HCT116 (cell line): Measurements from ENCODE around the gene ALCAM. TPM values are rescaled to one million over a fixed set of nuclear protein-coding genes. Genes with fewer than 3 reads are reported as not detected.
A peak's percentile ranks its signal among the peaks of the same experiment; 100 is the strongest.

Experiments
- ATAC-seq: fragments of 200-7000 bp; cut with Tn5 transposase; 2 replicates; pipeline ENCODE4 v1.9.1; 2020; ENCODE audit warnings: mild to moderate bottlenecking, moderate library complexity
- BruUV-seq: library from RNA; stranded (reverse); fragments of 400-500 nt; replicated peaks from 2 replicates; lab custom pipeline; 2021; lab: Mats Ljungman, UMichigan
- CTCF ChIA-PET: fragments of 300-600 bp; sonication (Branson Sonifier 250); formaldehyde crosslinking; loops from one replicate; lab custom pipeline; 2021; ENCODE audit warnings: antibody characterized with exemption; lab: Charles Lee
- POLR2A ChIA-PET: fragments of 300-600, 350-600 bp; sonication (Branson Sonifier 250); formaldehyde crosslinking; loops from one replicate; lab custom pipeline; 2021; ENCODE audit warnings: antibody characterized with exemption; lab: Charles Lee
- RAD21 ChIA-PET, 2 experiments: fragments of 300-600 bp; sonication (Branson Sonifier 250); formaldehyde crosslinking; loops; one replicate each; lab custom pipeline; 2023; ENCODE audit warnings: low total read pairs in 2 of 2; ENCODE audit not compliant: uncharacterized antibody in 2 of 2, unreplicated experiment in 2 of 2, low non-redundant PET in 1 of 2; lab: Charles Lee
- DNase-seq: peaks from one replicate; pipeline ENCODE4 v3.0.0-alpha.2; 2010; ENCODE audit warnings: low read depth, low spot score
- H2AFZ ChIP-seq: fragments of 200-600 bp; shearing (Covaris generic), sonication (generic); 2 replicates; pipeline ENCODE4 v1.6.1; 2017; ENCODE audit warnings: low read depth, mixed run types, mixed read lengths, antibody characterized with exemption, low read length; ENCODE audit not compliant: poor library complexity, severe bottlenecking
- H3K27ac ChIP-seq: 2 replicates; pipeline ENCODE4 v1.5.1; 2012; ENCODE audit warnings: low read depth, low read length
- H3K27me3 ChIP-seq: fragments of 200-600 bp; sonication (generic); 2 replicates; pipeline ENCODE4 v1.6.1; 2016; ENCODE audit warnings: mixed run types, low read length, mixed read lengths; ENCODE audit not compliant: insufficient read depth
- H3K36me3 ChIP-seq, 2 experiments: fragments of 200-500 bp in 1 of 2; fragments of 200-600 bp in 1 of 2; sonication (Bioruptor generic) in 1 of 2; sonication (generic) in 1 of 2; 2 replicates each; pipeline versions ENCODE4 v1.5.1 to v1.6.1; 2014 to 2016; ENCODE audit warnings: low read length in 2 of 2, inconsistent platforms in 1 of 2, mixed read lengths in 1 of 2, mixed run types in 1 of 2; ENCODE audit not compliant: insufficient read depth in 2 of 2, control insufficient read depth in 1 of 2
- H3K4me1 ChIP-seq, 2 experiments: fragments of 200-600 bp in 1 of 2; sonication (generic) in 1 of 2; 2 replicates each; pipeline versions ENCODE4 v1.5.1 to v1.6.1; 2012 to 2017; ENCODE audit warnings: low read length in 2 of 2, inconsistent platforms in 1 of 2, mild to moderate bottlenecking in 1 of 2, mixed read lengths in 1 of 2, mixed run types in 1 of 2, moderate library complexity in 1 of 2; ENCODE audit not compliant: insufficient read depth in 2 of 2, control insufficient read depth in 1 of 2
- H3K4me2 ChIP-seq: fragments of 200-600 bp; sonication (generic); 2 replicates; pipeline ENCODE4 v1.6.1; 2017; ENCODE audit warnings: mixed run types, low read length, mixed read lengths
- H3K4me3 ChIP-seq, 2 experiments: fragments of 200-600 bp in 1 of 2; sonication (generic) in 1 of 2; replicated peaks in 1 of 2; 2 replicates each; pipeline ENCODE4 v1.5.1; 2011 to 2016; ENCODE audit warnings: low read length in 2 of 2, control low read depth in 1 of 2, low read depth in 1 of 2, mild to moderate bottlenecking in 1 of 2, mixed read lengths in 1 of 2, mixed run types in 1 of 2
- H3K79me2 ChIP-seq: fragments of 200-600 bp; sonication (generic); 2 replicates; pipeline ENCODE4 v1.6.1; 2017; ENCODE audit warnings: mild to moderate bottlenecking, mixed run types, low read length, moderate library complexity, mixed read lengths; ENCODE audit not compliant: insufficient read depth
- H3K9ac ChIP-seq: fragments of 200-600 bp; sonication (generic); 2 replicates; pipeline ENCODE4 v1.6.1; 2016; ENCODE audit warnings: low read length, mixed read lengths
- H3K9me2 ChIP-seq: fragments of 200-600 bp; sonication (generic), shearing (Covaris generic); 2 replicates; pipeline ENCODE4 v1.6.1; 2017; ENCODE audit warnings: mixed run types, mild to moderate bottlenecking, moderate library complexity; ENCODE audit not compliant: insufficient read depth
- H3K9me3 ChIP-seq, 2 experiments: fragments of 200-500 bp in 1 of 2; fragments of 200-600 bp in 1 of 2; sonication (Bioruptor generic) in 1 of 2; sonication (generic) in 1 of 2; 2 replicates each; pipeline ENCODE4 v1.6.1; 2014 to 2017; ENCODE audit warnings: low read length in 2 of 2, mixed read lengths in 2 of 2, inconsistent platforms in 1 of 2, low read depth in 1 of 2, mild to moderate bottlenecking in 1 of 2, mixed run types in 1 of 2, moderate library complexity in 1 of 2; ENCODE audit not compliant: control insufficient read depth in 1 of 2, insufficient read depth in 1 of 2
- H4K20me1 ChIP-seq: fragments of 200-600 bp; sonication (generic), shearing (Covaris generic); 2 replicates; pipeline ENCODE4 v1.6.1; 2017; ENCODE audit warnings: mixed run types, mild to moderate bottlenecking, moderate library complexity; ENCODE audit not compliant: insufficient read depth
- CBX3 ChIP-seq: IDR thresholded peaks from 2 replicates; pipeline ENCODE4 v1.6.1; 2012; ENCODE audit warnings: low read depth
- CEBPB ChIP-seq: IDR thresholded peaks from 2 replicates; pipeline ENCODE4 v1.6.1; 2012; ENCODE audit warnings: low read depth
- EGR1 ChIP-seq: IDR thresholded peaks from 2 replicates; pipeline ENCODE4 v1.6.1; 2012; ENCODE audit warnings: low read depth
- ELF1 ChIP-seq: IDR thresholded peaks from 2 replicates; pipeline ENCODE4 v1.6.1; 2012; ENCODE audit warnings: low read depth, borderline replicate concordance
- EZH2 ChIP-seq: fragments of 200-600 bp; sonication (generic); IDR thresholded peaks from 2 replicates; pipeline ENCODE4 v1.6.1; 2017; ENCODE audit warnings: antibody characterized with exemption, mixed run types
- FOSL1 ChIP-seq: IDR thresholded peaks from 2 replicates; pipeline ENCODE4 v1.6.1; 2012; ENCODE audit warnings: low read depth
- JUND ChIP-seq: IDR thresholded peaks from 2 replicates; pipeline ENCODE4 v1.6.1; 2012
- POLR2AphosphoS5 ChIP-seq: IDR thresholded peaks from 2 replicates; pipeline ENCODE4 v1.6.1; 2011; ENCODE audit warnings: mild to moderate bottlenecking, low read depth, low read length, moderate library complexity
- RAD21 ChIP-seq: IDR thresholded peaks from 2 replicates; pipeline ENCODE4 v1.6.1; 2012; ENCODE audit warnings: low read depth, mild to moderate bottlenecking
- SIN3A ChIP-seq: IDR thresholded peaks from 2 replicates; pipeline ENCODE4 v1.6.1; 2012; ENCODE audit warnings: low read depth
- SP1 ChIP-seq: IDR thresholded peaks from 2 replicates; pipeline ENCODE4 v1.6.1; 2012; ENCODE audit warnings: low read depth
- SRF ChIP-seq: IDR thresholded peaks from 2 replicates; pipeline ENCODE4 v1.6.1; 2012; ENCODE audit warnings: low read depth
- TCF7L2 ChIP-seq: IDR thresholded peaks from 2 replicates; pipeline ENCODE4 v1.7.0; 2011; ENCODE audit warnings: borderline replicate concordance, inconsistent platforms; ENCODE audit not compliant: insufficient read depth, insufficient read length; ENCODE audit errors: extremely low read depth
- YY1 ChIP-seq: IDR thresholded peaks from 2 replicates; pipeline ENCODE4 v1.6.1; 2011; ENCODE audit warnings: low read length, low read depth, moderate library complexity, mild to moderate bottlenecking; ENCODE audit not compliant: insufficient replicate concordance; ENCODE audit errors: extremely low read depth
- ZFX ChIP-seq: fragments of 450-650 bp; IDR thresholded peaks from 2 replicates; pipeline ENCODE4 v1.6.1; 2017
- ZNF274 ChIP-seq: fragments of 200-500 bp; sonication (Bioruptor generic); IDR thresholded peaks from 2 replicates; pipeline ENCODE4 v1.6.1; 2014; ENCODE audit warnings: mild to moderate bottlenecking, low read depth, low read length, inconsistent platforms
- intact Hi-C: fragments of 100-400 bp; cut with micrococcal nuclease; formaldehyde crosslinking; loops from 2 replicates; pipeline ENCODE4 v1.10.0; 2022
- total RNA-seq: library from RNA; stranded (reverse); gene quantifications from one replicate; pipeline ENCODE4 v1.2.1, GENCODE V29; 2021; ENCODE audit not compliant: unreplicated experiment
- TF ChIP-seq, protein P1 (sequence below): IDR thresholded peaks from 2 replicates; pipeline ENCODE4 v1.6.1; 2012; ENCODE audit warnings: low read depth
- TF ChIP-seq, protein P2 (sequence below), 3 experiments: fragments of 200-600 bp in 1 of 3; sonication (generic) in 1 of 3; IDR thresholded peaks in 2 of 3; conservative IDR thresholded peaks in 1 of 3; 2 replicates each; pipeline ENCODE4 v1.5.1; 2012 to 2017; ENCODE audit warnings: low read depth in 2 of 3, low read length in 2 of 3, antibody characterized with exemption in 1 of 3, borderline replicate concordance in 1 of 3, control low read depth in 1 of 3, mild to moderate bottlenecking in 1 of 3, mixed read lengths in 1 of 3, mixed run types in 1 of 3, moderate library complexity in 1 of 3; ENCODE audit not compliant: insufficient read depth in 1 of 3
- TF ChIP-seq, protein P3 (sequence below): IDR thresholded peaks from 2 replicates; pipeline ENCODE4 v1.6.1; 2012
- TF ChIP-seq, protein P4 (sequence below): IDR thresholded peaks from 2 replicates; pipeline ENCODE4 v1.6.1; 2011; ENCODE audit warnings: mild to moderate bottlenecking, low read length, moderate library complexity; ENCODE audit not compliant: insufficient replicate concordance; ENCODE audit errors: extremely low read depth
- TF ChIP-seq, protein P5 (sequence below): IDR thresholded peaks from 2 replicates; pipeline ENCODE4 v1.6.1; 2012

The ALCAM gene
- total RNA-seq, 1 experiment from 2014 or later: 56.7 TPM

DNA sequence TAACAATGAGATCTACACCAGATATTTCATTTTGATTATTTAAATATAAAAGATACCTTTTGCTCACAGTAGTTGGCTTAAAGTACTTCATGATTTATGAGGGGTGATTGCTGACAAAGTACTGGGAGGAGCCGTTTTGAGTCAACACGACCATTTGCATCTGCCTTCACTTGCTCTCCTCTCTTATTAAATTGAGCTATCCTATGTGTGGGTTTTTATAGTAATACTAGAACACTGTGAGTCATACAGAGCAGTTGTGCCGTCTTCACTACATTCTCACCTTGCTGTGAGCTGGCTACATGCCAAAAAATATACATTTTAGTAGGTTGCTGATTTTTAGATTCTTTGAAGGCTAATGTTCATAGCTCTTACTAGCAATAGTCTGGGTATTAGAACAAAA lies 161.2 kb downstream of the ALCAM start:
- peak; percentile 40 for DNase-seq
- H3K9ac ChIP-seq: no peak overlapping the region
- H3K4me2 ChIP-seq: peak overlapping the region; percentile 20; the same call in 1 of the 2 replicates
- POLR2A ChIA-PET: interaction anchor here (1.0 kb wide), 1 partner anchor 10 kb away, joined by 3 read pairs; no protein-coding TSS in a partner anchor
- no peaks in the 10 kb centered on the region for H3K79me2 ChIP-seq
- CTCF ChIA-PET: interaction anchor here (0.6 to 2.8 kb wide), 2 partner anchors 10 to 1584 kb away, joined by 3 to 16 read pairs; no protein-coding TSS in a partner anchor
- RAD21 ChIA-PET: interaction anchor here in 1 of 2 experiments (0.7 kb wide), 1 partner anchor 570 kb away, joined by 8 read pairs; no protein-coding TSS in a partner anchor
- intact Hi-C loops: no loop called here
- no peaks in the 10 kb centered on the region for H3K9me2 ChIP-seq
- H4K20me1 ChIP-seq: no peaks in the 10 kb centered on the region
- peaks cover 22 to 23% of the 10 kb centered on the region in 2 experiments for H3K4me1 ChIP-seq
- peak; percentile 90 for ATAC-seq
- no peaks in the 10 kb centered on the region for H3K27me3 ChIP-seq
- H3K36me3 ChIP-seq: no peaks in the 10 kb centered on the region
- H2AFZ ChIP-seq: no peak overlapping the region
- no peaks in the 10 kb centered on the region for H3K9me3 ChIP-seq
- no peak overlapping the region for H3K4me3 ChIP-seq
- BruUV-seq: no TSS peak
- no peak overlapping the region for H3K27ac ChIP-seq
- no peak for TF ChIP-seq CEBPB
- TF ChIP-seq EGR1: no peak
- TF ChIP-seq, protein P1, sequence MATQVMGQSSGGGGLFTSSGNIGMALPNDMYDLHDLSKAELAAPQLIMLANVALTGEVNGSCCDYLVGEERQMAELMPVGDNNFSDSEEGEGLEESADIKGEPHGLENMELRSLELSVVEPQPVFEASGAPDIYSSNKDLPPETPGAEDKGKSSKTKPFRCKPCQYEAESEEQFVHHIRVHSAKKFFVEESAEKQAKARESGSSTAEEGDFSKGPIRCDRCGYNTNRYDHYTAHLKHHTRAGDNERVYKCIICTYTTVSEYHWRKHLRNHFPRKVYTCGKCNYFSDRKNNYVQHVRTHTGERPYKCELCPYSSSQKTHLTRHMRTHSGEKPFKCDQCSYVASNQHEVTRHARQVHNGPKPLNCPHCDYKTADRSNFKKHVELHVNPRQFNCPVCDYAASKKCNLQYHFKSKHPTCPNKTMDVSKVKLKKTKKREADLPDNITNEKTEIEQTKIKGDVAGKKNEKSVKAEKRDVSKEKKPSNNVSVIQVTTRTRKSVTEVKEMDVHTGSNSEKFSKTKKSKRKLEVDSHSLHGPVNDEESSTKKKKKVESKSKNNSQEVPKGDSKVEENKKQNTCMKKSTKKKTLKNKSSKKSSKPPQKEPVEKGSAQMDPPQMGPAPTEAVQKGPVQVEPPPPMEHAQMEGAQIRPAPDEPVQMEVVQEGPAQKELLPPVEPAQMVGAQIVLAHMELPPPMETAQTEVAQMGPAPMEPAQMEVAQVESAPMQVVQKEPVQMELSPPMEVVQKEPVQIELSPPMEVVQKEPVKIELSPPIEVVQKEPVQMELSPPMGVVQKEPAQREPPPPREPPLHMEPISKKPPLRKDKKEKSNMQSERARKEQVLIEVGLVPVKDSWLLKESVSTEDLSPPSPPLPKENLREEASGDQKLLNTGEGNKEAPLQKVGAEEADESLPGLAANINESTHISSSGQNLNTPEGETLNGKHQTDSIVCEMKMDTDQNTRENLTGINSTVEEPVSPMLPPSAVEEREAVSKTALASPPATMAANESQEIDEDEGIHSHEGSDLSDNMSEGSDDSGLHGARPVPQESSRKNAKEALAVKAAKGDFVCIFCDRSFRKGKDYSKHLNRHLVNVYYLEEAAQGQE: no peak
- peak; percentile 36; the same call in 1 of the 2 replicates for TF ChIP-seq FOSL1
- TF ChIP-seq, protein P2, sequence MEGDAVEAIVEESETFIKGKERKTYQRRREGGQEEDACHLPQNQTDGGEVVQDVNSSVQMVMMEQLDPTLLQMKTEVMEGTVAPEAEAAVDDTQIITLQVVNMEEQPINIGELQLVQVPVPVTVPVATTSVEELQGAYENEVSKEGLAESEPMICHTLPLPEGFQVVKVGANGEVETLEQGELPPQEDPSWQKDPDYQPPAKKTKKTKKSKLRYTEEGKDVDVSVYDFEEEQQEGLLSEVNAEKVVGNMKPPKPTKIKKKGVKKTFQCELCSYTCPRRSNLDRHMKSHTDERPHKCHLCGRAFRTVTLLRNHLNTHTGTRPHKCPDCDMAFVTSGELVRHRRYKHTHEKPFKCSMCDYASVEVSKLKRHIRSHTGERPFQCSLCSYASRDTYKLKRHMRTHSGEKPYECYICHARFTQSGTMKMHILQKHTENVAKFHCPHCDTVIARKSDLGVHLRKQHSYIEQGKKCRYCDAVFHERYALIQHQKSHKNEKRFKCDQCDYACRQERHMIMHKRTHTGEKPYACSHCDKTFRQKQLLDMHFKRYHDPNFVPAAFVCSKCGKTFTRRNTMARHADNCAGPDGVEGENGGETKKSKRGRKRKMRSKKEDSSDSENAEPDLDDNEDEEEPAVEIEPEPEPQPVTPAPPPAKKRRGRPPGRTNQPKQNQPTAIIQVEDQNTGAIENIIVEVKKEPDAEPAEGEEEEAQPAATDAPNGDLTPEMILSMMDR (IDR thresholded peaks at IDR 0.05 in 2 of 3, conservative IDR thresholded peaks at IDR 0.05 in 1 of 3; ENCODE audit: borderline replicate concordance in 1 of 3, insufficient read depth in 1 of 3, low read depth in 2 of 3, low read length in 2 of 3): no peak
- TF ChIP-seq POLR2AphosphoS5: 0 out of 2 replicates have a peak, but pooled peaks have one; percentile 22
- no peak for TF ChIP-seq SRF
- TF ChIP-seq, protein P3, sequence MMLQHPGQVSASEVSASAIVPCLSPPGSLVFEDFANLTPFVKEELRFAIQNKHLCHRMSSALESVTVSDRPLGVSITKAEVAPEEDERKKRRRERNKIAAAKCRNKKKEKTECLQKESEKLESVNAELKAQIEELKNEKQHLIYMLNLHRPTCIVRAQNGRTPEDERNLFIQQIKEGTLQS: no peak
- TF ChIP-seq, protein P4, sequence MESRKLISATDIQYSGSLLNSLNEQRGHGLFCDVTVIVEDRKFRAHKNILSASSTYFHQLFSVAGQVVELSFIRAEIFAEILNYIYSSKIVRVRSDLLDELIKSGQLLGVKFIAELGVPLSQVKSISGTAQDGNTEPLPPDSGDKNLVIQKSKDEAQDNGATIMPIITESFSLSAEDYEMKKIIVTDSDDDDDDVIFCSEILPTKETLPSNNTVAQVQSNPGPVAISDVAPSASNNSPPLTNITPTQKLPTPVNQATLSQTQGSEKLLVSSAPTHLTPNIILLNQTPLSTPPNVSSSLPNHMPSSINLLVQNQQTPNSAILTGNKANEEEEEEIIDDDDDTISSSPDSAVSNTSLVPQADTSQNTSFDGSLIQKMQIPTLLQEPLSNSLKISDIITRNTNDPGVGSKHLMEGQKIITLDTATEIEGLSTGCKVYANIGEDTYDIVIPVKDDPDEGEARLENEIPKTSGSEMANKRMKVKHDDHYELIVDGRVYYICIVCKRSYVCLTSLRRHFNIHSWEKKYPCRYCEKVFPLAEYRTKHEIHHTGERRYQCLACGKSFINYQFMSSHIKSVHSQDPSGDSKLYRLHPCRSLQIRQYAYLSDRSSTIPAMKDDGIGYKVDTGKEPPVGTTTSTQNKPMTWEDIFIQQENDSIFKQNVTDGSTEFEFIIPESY: no peak
- no peak for TF ChIP-seq ZFX
- TF ChIP-seq JUND: peak; percentile 32; the same call in 1 of the 2 replicates
- TF ChIP-seq EZH2: no peak
- TF ChIP-seq SIN3A: no peak
- TF ChIP-seq RAD21: no peak
- no peak for TF ChIP-seq CBX3
- TF ChIP-seq ZNF274: no peak
- TF ChIP-seq YY1: no peak
- no peak for TF ChIP-seq ELF1
- TF ChIP-seq TCF7L2: peak; percentile 39
- peak; percentile 23; the same call in 1 of the 2 replicates for TF ChIP-seq SP1
- TF ChIP-seq, protein P5, sequence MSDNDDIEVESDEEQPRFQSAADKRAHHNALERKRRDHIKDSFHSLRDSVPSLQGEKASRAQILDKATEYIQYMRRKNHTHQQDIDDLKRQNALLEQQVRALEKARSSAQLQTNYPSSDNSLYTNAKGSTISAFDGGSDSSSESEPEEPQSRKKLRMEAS: no peak
